Ascending aorta (tissue), 2 donors: ENCODE results near the gene MSLN. TPM values are rescaled to one million over a fixed set of nuclear protein-coding genes. Genes with fewer than 3 reads are reported as not detected.
"Not testable (repeated sequence)": the region's sequence is repeated elsewhere in the genome, so short reads cannot be mapped to it uniquely, and the experiment has no call there.

ENCODE experiments used
- DNase-seq, 2 donors: peaks; one replicate each; pipeline ENCODE4 v3.0.0-alpha.2; 2019; ENCODE audit warnings: low spot score in 2 of 2
- H3K27ac ChIP-seq, 2 donors: fragments of 200-600 bp; sonication (generic); one replicate each; pipeline ENCODE4 v1.5.1; 2016 to 2017; ENCODE audit warnings: mild to moderate bottlenecking in 1 of 2
- H3K27me3 ChIP-seq: fragments of 200-600 bp; sonication (generic); one replicate; pipeline ENCODE4 v1.5.1; 2017
- H3K36me3 ChIP-seq, 2 donors: fragments of 200-600 bp; sonication (generic); one replicate each; pipeline ENCODE4 v1.5.1; 2016
- H3K4me1 ChIP-seq, 2 donors: fragments of 200-600 bp; sonication (generic); one replicate each; pipeline ENCODE4 v1.5.1; 2016 to 2017; ENCODE audit warnings: mild to moderate bottlenecking in 1 of 2
- H3K4me3 ChIP-seq, 2 donors: fragments of 200-600 bp; sonication (generic); one replicate each; pipeline ENCODE4 v1.5.1; 2016 to 2017; ENCODE audit warnings: mild to moderate bottlenecking in 1 of 2
- H3K9me3 ChIP-seq, 2 donors: fragments of 200-600 bp; sonication (generic); one replicate each; pipeline ENCODE4 v1.5.1; 2016
- intact Hi-C: fragments of 100-400 bp; cut with DNase I; formaldehyde crosslinking; loops from one replicate; pipeline ENCODE4 v1.15.1; 2023
- total RNA-seq: library from RNA; depleted of rRNA; stranded (reverse); fragments of >200 nt; gene quantifications from one replicate; pipeline ENCODE4 v1.1.0, GENCODE V29; 2016
- TF ChIP-seq, protein P1 (sequence below), 3 experiments: fragments of 200-600 bp in 2 of 3; fragments of 450-650 bp in 1 of 3; sonication (generic) in 2 of 3; IDR thresholded peaks; one replicate each; pipeline ENCODE4 v1.5.1; 2016 to 2019; ENCODE audit warnings: antibody characterized with exemption in 3 of 3, mild to moderate bottlenecking in 1 of 3, moderate library complexity in 1 of 3

Gene MSLN
- total RNA-seq, 1 donor from 2014 or later: 1.7 TPM

DNA sequence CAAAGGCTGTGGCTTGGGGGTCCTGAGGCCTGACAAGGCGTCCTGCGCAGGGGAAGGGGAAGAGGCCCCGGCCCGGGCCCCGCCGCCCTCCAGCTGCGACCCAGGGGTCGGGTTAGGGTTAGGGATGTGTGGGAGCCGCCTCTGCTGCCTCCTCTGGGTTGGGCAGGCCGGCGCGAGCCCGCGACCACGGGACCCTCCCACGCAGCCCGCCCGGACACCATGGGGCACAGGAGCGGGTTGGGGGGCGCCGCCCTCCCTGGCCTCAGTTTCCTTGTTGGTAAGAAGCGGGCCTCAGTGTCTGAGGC is 20.1 kb upstream of the MSLN start:
- Histone ChIP-seq H3K4me3 (peak overlapping the region; percentile 79 to 90), H3K27me3 (no peaks in the 10 kb centered on the region), H3K4me1 (peaks cover 4 to 17% of the 10 kb centered on the region in 2 donors), H3K36me3 (peaks cover 16 to 27% of the 10 kb centered on the region in 2 donors), H3K9me3 (no peaks in the 10 kb centered on the region), H3K27ac (peak overlapping the region; percentile 39 to 46)
- intact Hi-C loops: loop anchor here (2.0 kb wide), 2 partner anchors 26 to 48 kb away; partner anchors contain the start of genes CHTF18, METRN and RPUSD1
- no peak for DNase-seq
- TF ChIP-seq, protein P1, sequence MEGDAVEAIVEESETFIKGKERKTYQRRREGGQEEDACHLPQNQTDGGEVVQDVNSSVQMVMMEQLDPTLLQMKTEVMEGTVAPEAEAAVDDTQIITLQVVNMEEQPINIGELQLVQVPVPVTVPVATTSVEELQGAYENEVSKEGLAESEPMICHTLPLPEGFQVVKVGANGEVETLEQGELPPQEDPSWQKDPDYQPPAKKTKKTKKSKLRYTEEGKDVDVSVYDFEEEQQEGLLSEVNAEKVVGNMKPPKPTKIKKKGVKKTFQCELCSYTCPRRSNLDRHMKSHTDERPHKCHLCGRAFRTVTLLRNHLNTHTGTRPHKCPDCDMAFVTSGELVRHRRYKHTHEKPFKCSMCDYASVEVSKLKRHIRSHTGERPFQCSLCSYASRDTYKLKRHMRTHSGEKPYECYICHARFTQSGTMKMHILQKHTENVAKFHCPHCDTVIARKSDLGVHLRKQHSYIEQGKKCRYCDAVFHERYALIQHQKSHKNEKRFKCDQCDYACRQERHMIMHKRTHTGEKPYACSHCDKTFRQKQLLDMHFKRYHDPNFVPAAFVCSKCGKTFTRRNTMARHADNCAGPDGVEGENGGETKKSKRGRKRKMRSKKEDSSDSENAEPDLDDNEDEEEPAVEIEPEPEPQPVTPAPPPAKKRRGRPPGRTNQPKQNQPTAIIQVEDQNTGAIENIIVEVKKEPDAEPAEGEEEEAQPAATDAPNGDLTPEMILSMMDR (IDR thresholded peaks at IDR 0.05): no peak

- Histone ChIP-seq H3K4me3 (peak within 1 kb of the TSS; percentile 79 to 90), H3K27ac (peak within 1 kb of the TSS; percentile 39 to 46), H3K36me3 (peaks cover 10 to 22% of the 10 kb centered on the region in 2 donors), H3K4me1 (peaks cover 4 to 17% of the 10 kb centered on the region in 2 donors), H3K9me3 (no peaks in the 10 kb centered on the region), H3K27me3 (no peaks in the 10 kb centered on the region)
- TF ChIP-seq, protein P1 (IDR thresholded peaks at IDR 0.05): peak; percentile 91 to 98 (median 93)
- DNase-seq: peak; percentile 53 to 91
- intact Hi-C loops: loop anchor here (2.0 kb wide), 2 partner anchors 26 to 48 kb away; partner anchors contain the start of genes CHTF18, METRN and RPUSD1
Measured at GRCh38 chr16:740764-741505, 19.6 kb upstream of the MSLN start, which contains the start of gene CIAO3. Gene CIAO3, minus strand, starts transcription at chr16:740997. Its CDS starts 12 bp downstream, at chr16:740985.

DNA sequence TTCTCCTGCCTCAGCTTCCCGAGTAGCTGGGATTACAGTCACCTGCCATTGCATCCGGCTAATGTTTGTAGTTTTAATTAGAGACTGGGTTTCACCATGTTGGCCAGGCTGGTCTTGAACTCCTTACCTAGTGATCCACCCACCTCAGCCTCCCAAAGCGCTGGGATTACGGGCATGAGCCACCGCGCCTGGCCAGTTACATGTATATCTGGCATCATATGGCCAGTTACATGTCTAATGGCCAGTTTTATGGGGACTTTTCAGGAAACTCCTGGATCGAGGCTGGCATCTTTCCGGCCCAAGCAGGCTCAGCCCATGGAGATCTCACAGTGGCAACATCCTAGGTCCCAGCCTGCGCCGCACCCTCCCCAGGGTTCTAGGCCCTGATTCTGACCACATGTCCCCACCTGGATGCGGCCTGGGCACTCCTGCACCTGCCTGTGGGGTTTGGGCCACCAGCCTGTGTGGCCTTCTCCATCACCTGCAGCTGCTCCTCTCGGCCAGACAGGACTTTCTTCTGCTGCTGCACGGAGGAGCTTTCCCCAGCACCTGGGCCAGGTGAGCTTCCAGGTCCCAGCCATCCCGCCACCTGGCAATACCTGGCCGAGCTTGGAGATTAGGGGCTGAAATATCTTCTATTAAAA is 18.4 kb upstream of the MSLN start:
- H3K27me3 ChIP-seq: no peaks in the 10 kb centered on the region
- TF ChIP-seq, protein P1 (IDR thresholded peaks at IDR 0.05): no peak
- H3K27ac ChIP-seq: no peak overlapping the region
- intact Hi-C loops: loop anchor here (2.0 kb wide), 2 partner anchors 27 to 47 kb away; partner anchors contain the start of genes CHTF18, METRN and RPUSD1
- H3K36me3 ChIP-seq: peaks cover under 1 to 10% of the 10 kb centered on the region in 2 donors
- H3K4me3 ChIP-seq: no peak overlapping the region
- DNase-seq: no peak
- peaks cover 4 to 17% of the 10 kb centered on the region in 2 donors for H3K4me1 ChIP-seq
- no peaks in the 10 kb centered on the region for H3K9me3 ChIP-seq

DNA sequence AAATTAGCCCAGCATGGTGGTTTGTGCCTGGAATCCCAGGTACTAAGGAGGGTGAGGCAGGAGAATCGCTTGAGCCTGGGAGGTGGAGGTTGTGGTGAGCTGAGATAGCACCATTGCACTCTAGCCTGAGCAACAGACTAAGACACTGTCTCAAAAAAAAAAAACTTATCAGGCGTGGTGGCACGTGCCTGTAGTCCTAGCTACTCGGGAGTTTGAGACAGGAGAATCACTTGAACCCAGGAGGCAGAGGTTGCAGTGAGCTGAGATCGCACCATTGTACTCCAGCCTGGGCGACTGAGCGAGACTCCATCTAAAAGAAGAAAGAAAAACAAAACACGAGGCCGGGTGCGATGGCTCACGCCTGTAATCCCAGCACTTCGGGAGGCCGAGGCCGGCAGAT is 17.6 kb upstream of the MSLN start:
- DNase-seq, H3K4me3 ChIP-seq, H3K9me3 ChIP-seq, H3K36me3 ChIP-seq, H3K27me3 ChIP-seq, intact Hi-C loops, H3K27ac ChIP-seq: not testable (repeated sequence)
- peaks cover 4 to 17% of the 10 kb centered on the region in 2 donors for H3K4me1 ChIP-seq

GRCh38 chr16:743794-744500 is 16.6 kb upstream of the MSLN start:
- intact Hi-C loops: no loop called here
- H3K27me3 ChIP-seq: no peaks in the 10 kb centered on the region

More at GRCh38 chr16:743794-744500, 16.6 kb upstream of the MSLN start:
- TF ChIP-seq, protein P1 (IDR thresholded peaks at IDR 0.05): no peak
- Histone ChIP-seq H3K27ac (no peak overlapping the region), H3K9me3 (no peaks in the 10 kb centered on the region), H3K4me1 (peaks cover 4 to 17% of the 10 kb centered on the region in 2 donors), H3K4me3 (no peak overlapping the region), H3K36me3 (no peaks in the 10 kb centered on the region)
- DNase-seq: no peak
